ENCODE measurements around the gene METTL8. TPM values are rescaled to one million over a fixed set of nuclear protein-coding genes. Genes with fewer than 3 reads are reported as not detected.

Gene METTL8
- total and polyA plus RNA-seq, 2 of the 13 experiments (the other 11 are each of a cell fraction or from before 2014, with no cell fraction given): 18.6 to 68.2 TPM

DNA sequence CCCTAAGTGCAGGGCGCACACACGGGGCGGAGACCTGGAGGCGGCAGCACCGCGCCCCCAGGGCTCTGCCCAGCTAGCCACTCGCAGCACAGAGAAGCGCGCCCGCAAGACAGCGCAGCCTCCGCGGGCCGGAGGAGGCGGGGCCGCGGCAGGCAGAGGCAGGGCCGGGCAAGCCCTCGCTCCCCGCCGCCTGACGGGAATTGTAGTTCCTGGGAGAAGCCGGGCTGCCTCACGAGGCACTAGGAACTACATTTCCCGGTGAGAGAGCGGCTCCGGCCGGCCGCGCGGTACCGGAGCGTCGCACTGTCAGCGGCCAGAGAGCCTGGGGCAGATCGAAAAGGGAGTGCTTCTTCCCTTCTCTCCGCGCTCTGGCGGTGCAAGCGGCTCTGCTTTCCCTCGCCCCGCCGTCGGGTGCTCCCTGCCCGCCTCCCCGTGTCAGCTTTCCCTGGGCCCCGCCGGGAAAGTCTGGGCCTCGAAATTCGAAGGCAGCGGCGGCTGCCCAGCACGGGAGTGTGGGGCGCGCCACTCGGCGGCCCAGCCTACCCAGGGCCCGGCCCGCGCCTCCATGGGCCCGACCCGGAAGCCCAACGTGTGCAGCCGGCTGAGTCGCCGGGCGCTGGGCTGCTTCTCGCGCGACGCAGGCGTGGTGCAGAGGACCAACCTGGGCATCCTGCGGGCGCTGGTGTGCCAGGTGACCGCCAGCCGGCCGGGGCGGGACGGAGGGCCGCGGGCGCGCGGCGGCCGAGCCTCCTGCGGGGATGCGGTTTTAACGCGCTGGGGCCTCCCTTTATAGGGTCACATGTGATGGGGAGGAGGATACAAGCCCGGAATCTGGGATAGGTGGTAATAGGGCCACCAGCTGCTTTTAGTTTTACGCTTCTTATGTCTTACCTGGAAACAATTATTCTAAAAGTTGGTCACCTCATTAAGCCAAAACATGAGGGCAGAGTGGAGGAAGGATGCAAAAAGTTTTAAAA is 511 bp upstream of the METTL8 start, which contains the start of gene DCAF17 (continued):
- TF ChIP-seq TMF1 (CRISPR knock-in tag; IDR thresholded peaks at IDR 0.05; ENCODE audit: low read depth) (no peak), BRF2 (CRISPR knock-in tag; IDR thresholded peaks at IDR 0.05) (peak; percentile 55; the same call in 1 of the 2 replicates), ZNF749 (CRISPR knock-in tag; IDR thresholded peaks at IDR 0.05; ENCODE audit: borderline replicate concordance) (peak; percentile 67; the same call in 1 of the 2 replicates), ZNF275 (CRISPR knock-in tag; IDR thresholded peaks at IDR 0.05; ENCODE audit: borderline replicate concordance) (peak; percentile 91), RARG (CRISPR knock-in tag; IDR thresholded peaks at IDR 0.05; ENCODE audit: low read depth) (no peak), ZBED4 (CRISPR knock-in tag; IDR thresholded peaks at IDR 0.05; ENCODE audit: borderline replicate concordance) (peak; percentile 96), MYPOP (CRISPR knock-in tag; IDR thresholded peaks at IDR 0.05) (peak; percentile 93), ZNF598 (CRISPR knock-in tag; IDR thresholded peaks at IDR 0.05; ENCODE audit: borderline replicate concordance) (0 out of 2 replicates have a peak, but pooled peaks have one; percentile 63), ZNF704 (CRISPR knock-in tag; IDR thresholded peaks at IDR 0.05; ENCODE audit: borderline replicate concordance) (peak; percentile 88; the same call in 1 of the 2 replicates)
- TF ChIP-seq, protein P1, sequence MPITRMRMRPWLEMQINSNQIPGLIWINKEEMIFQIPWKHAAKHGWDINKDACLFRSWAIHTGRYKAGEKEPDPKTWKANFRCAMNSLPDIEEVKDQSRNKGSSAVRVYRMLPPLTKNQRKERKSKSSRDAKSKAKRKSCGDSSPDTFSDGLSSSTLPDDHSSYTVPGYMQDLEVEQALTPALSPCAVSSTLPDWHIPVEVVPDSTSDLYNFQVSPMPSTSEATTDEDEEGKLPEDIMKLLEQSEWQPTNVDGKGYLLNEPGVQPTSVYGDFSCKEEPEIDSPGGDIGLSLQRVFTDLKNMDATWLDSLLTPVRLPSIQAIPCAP (CRISPR knock-in tag; IDR thresholded peaks at IDR 0.05; ENCODE audit: low read depth): peak; percentile 79; the same call in 1 of the 2 replicates
- TF ChIP-seq, protein P2, sequence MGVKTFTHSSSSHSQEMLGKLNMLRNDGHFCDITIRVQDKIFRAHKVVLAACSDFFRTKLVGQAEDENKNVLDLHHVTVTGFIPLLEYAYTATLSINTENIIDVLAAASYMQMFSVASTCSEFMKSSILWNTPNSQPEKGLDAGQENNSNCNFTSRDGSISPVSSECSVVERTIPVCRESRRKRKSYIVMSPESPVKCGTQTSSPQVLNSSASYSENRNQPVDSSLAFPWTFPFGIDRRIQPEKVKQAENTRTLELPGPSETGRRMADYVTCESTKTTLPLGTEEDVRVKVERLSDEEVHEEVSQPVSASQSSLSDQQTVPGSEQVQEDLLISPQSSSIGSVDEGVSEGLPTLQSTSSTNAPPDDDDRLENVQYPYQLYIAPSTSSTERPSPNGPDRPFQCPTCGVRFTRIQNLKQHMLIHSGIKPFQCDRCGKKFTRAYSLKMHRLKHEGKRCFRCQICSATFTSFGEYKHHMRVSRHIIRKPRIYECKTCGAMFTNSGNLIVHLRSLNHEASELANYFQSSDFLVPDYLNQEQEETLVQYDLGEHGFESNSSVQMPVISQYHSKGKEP (CRISPR knock-in tag; IDR thresholded peaks at IDR 0.05): peak; percentile 3; the same call in 1 of the 2 replicates

Measured in HepG2 (cell line).